HG02938 (cell line): ENCODE results near the gene SDK1.
"Not testable (repeated sequence)": the region's sequence is repeated elsewhere in the genome, so short reads cannot be mapped to it uniquely, and the experiment has no call there.

Source experiments
- ATAC-seq: cut with Tn5 transposase; IDR thresholded peaks from one replicate; pipeline ENCODE4 v1.9.1; 2021; ENCODE audit warnings: mild to moderate bottlenecking, moderate library complexity; ENCODE audit not compliant: unreplicated experiment

The SDK1 gene

DNA sequence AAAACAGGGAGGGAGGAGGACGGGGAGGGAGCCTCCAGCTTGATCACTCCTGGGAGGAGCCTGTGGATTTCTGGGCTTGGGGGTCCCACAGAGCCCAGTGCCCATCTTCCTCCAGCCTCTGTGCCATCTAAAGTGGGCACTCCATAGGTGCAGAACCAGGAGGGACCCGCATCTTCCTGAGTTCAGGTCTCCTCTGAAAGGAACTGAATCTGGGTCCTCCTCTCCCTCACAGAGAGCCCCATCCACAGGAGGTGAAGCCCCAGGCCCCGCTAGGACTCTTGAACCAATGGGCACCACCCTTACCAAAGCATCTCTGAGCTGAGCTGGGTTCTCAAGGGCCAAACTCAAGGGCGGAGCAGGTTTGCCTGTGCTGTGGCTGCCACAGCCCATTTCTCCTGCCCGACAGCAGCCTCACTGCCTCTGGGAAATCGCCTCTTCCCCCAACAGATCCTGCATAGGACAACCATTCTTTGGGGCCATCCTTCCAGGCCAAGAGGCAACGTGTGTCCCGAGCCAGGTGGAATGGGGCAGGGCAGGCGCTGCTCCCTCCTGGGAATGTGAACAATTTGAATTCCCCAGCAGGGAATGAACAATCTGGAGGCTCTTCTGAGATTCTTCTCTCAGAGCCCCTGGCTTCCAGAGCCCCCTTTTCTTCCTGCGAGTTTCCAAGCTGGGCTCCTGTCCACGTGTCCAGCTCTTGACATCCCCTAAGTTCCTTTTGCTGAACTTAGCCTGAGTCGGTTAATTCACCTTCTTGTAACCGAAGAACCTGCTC lies 970.1 kb downstream of the SDK1 start:
- ATAC-seq, result no peak

DNA sequence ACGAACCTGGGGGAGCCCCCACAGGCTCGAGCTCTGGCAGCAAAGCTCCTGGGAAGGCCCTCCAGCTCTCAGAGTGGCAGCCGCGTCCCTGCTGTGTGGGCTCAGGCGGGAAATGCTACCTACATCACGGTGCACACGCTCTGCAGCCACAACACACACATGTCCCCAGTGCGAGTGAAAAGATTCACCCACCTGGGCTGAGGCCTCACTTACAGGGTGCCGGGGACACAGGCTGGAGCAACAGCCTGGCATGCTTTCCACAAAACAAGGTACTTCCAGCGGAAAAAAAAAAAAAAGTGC lies 970.6 kb downstream of the SDK1 start:
- no peak for ATAC-seq

DNA sequence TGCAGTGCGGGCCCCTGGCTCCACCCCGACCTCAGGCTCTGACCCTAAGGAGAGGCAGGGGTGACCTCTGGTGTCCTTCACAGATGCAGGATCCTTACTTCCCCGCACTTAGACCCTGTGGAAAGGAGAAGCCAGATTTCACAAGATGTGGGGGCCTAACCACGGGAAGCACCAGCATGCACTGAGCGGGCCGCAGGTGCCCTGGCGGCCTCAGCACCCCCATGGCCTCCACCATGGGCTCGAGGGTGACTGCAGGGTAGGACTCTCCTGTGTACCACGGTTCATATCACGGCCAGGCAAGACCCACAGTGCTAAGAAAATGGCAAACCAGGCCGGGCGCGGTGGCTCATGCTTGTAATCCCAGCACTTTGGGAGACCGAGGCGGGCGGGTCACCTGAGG lies 971.1 kb downstream of the SDK1 start:
- ATAC-seq, result no peak

DNA sequence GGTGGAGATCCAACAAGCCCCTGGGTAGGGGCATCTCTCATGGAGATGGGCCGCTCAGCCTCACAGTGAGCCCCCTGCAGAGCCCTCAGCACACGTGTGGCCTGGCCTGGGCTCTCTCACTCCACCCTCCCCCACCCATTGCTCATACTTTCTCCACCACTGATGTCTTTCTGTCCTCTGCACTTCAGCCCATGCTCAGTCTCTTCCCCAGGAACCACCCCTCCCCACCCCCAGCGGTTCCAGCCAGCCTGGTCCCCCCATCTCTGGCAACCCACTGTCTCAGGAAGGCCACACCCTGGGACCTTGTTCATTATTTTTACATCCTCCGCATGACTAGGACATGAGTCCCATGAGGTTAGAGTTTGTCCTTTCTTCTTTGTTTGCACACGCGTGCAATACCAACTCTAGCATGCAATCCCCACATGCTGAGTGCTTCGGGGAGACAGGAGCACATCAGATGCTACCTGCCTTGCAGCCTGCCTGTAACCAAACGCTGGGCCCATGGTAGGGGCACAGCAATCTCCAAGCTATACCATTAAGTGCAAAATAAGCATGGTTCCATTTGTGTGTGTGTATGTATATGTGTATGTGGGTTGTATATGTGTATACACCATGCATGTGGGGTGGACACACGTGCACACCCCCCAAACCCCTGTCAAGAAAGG lies 972.6 kb downstream of the SDK1 start:
- ATAC-seq, result no peak

DNA sequence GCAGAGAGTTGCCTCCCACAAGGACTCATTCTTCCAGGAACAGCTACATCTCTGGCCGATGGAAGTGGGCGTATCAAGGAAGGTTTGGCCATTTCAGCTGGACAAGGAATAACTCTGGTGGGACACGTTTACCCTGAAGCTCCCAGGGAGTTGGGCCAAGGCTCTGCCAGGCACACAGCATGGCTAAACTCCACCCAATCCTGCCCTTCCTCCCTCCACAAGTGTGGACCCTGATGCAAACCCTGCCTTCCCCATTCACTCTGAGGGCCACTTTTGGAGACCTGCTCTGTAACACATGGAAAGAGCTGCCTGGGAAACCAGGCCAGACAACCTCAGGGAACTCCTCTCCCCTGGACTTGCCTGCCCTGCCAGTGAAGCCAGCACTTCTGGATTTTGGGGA lies 973.2 kb downstream of the SDK1 start:
- ATAC-seq, result no peak

DNA sequence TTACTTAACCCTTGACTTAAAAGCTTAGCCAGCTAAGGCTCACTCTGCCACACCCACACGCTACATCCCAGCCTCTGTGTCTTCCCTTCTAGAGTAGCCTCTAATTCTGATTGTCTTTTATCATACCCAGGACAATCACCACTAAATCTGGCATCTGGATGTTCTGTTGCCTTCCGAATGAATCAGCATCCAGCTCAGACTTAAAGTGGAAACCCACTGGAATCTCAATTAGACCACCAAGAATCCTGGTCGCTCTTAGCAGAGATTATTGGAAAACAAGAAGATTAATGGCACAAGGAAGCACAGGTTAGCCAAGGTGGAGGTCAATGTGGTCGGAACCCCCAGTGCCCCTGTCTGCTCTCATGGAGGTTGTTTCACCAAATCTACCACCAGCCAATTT lies 976.9 kb downstream of the SDK1 start:
- ATAC-seq, result no peak

DNA sequence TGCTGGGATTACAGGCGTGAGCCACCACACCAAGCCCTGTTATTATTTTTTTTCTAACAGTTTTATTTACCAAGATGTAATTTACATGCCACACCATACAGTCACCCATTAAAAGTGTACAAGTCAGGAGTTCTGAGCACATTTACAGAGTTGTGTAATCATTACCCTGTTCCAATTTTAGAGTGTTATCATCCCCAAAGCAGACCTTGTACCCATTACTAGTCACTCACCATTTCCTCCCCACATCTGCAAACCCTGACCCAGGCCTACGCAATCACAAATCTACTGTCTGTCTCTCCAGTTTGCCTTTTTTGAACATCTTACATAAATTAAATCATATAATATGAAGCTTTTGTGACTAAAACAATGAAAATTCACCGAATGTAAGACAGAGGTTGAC lies 978.2 kb downstream of the SDK1 start:
- ATAC-seq, result no peak

DNA sequence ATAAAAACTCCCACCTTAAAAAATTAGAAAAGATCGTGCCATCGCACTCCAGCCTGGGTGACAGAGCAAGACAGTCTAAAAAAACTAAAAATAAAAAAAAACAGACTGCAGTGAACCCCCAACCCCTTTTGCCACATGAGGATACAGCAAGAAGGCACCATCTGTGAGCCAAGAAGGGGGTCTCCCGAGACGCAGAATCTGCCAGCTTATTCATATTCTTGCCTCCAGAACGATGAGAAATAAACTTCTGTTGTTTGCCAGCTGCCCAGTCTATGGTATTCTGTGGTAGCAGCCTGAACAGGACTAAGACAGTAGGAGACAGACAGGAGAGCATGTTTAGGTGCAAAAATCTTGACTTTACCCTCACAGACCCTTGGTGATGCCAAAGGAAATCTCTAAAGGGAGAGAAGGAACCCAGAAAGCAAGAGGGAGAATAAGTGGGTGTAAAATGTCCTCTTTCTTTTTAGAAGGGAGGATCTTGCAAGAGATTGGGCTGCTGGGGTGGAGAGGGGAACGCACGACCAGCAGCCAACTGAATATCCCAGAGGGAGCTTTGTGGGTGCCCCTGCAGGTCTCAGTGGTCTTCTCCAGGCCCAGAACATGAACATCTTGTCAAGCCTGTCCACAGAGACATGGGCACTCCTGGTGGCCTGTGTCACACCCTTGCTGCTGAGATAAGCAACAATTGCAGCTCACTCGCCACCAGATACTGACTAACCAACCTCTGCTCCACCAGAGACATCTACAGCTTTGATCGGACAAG lies 980.4 kb downstream of the SDK1 start:
- no peak for ATAC-seq

DNA sequence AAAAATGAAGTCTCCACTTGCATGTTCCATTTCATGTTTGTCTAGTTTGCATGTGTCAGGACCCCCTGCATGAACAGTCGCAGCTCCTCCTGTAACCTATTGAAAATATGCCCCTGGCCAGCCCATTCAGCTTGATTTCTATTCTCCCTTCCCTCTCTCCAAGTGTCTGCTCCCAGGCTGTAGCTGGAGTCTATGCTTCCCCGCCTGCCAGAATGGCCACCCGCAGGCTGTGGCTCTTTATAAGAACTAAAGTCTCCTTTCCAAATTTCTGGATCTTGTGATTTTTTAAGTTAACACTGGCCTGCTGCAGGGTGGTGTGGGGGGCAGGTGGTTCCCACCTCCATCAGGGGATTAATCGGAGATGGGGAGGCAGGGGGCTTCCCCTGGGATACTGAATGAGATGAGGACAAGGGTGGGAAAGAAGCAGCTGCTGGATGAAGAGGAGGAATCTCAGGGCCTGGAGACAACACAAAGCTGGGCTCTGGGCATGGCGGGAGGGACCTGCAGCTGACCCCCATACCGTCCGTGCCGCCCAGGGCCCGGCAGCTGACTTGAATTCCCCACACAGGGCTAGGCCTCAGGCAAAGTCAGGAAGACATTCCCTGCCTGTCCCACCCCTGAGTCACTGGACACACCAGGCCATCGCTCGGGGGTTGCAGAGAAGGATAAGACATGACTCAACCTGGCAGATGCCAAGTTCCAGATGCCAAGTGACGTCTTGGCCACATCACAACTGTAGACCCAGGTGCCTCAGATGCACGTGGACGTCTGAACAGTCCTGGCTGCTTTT lies 981.6 kb downstream of the SDK1 start:
- no peak for ATAC-seq

DNA sequence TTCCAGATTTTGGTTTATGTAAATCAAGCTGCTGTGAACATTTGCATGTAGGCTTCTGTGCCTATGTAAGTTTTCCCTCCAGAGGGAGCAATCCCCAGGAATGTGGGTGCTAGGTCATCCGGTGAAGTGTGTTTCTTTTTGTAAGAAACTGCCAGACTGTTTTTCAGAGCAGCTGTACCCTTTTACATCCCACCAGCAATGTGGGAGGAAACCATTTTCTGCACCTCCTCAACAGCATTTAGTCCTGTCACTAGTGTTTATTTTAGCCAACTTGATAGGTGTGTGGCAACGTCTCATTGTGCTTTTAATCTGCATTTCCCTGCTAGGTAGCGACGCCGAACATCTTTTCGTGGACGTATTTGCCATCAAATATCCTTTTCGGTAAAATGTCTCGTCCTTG lies 985.3 kb downstream of the SDK1 start:
- ATAC-seq, result no peak

DNA sequence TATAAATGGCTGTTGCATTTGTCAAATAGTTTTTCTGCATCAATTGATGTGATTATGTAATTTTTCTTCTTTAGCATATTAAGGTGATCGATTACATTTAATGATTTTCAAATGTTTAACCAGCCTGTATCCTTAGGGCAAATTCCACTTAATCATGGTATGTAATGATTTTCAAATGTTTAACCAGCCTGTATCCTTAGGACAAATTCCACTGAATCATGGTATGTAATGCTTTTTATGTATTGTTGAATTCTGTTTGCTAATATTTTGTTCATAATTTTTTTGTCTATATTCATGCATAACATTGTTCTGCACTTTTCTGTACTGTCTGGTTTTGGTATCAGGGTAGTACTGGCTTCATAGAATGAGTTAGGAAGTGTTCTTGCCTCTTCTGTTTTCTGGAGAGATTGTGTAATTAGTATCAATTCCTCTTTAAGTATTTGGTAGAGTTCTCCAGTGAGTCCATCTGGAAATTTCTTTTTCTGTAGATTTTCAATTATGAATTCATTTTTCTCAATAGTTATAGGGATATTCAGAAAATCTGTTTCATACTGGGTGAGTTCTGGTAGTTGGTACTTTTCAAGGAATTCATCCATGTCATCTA lies 987.8 kb downstream of the SDK1 start:
- ATAC-seq, result no peak

DNA sequence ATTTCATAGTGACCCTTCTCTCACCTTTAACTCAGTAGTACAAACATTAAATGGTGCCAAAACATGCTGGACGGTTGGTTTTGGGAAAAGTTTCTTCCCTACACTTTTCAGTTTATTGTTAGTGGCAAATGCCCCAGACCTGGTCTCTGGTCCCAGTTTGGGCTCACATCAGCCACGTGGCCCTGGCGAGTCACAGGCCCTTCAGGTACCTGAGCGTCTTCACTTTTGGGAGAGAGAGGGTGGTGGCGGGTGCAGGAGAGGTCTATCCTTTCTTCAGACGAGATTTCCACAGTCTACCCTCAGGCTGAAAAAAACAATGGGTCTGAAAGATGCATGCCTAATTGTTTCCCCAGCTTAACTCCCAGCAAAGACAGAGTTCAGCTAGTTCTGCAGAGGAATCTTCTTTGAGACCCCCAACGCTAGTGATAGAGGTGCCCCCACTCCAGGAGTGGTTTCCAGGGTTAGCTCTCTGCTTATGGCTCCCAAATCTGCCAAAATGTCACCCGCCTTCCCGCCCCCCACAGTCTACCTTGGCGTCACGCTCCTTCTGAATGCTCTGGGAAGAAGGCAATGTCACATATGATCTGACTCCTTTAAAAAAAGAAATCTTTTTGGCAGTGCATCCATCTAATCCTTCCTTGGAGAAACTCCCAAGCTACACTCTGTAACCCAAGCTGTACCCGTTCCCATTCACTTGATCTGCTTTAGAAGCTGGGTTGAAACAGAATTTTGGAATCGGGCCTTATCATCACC lies 996.3 kb downstream of the SDK1 start:
- ATAC-seq, result no peak

DNA sequence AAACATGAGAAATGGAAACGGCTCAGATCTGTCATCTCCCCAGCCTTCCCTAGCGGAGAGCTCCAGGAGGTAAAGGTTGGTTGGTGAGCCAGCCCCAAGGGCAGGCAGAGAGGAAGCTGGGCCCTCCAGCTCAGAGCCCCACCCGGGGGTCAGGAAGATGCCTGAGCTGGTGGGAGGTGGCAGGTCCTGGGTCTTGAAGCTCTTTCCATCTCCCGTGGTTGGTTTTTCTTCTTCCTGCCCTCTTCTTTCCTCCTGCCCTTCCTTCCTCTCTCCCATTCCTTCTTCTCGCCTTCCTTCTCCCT lies 996.8 kb downstream of the SDK1 start:
- no peak for ATAC-seq

DNA sequence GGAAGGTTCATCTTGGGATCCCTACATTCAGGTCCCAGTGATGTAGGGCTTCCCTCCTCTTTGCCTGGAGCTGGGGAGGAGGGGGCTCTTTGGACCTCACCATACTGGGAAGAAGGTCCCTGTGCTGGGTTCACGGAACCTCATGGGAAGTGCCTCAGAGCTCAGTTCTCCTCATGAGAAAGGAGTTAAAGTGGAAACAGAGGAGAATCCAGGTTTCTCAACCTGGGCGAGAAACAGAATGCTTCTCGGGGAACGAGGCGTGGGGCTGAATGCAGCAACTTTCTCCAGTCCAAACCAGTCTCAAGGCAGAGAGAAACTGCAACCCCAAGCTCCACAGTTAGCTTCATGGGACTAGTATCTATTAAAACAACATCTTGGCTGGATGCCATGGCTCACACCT lies 998.4 kb downstream of the SDK1 start:
- ATAC-seq, result no peak

DNA sequence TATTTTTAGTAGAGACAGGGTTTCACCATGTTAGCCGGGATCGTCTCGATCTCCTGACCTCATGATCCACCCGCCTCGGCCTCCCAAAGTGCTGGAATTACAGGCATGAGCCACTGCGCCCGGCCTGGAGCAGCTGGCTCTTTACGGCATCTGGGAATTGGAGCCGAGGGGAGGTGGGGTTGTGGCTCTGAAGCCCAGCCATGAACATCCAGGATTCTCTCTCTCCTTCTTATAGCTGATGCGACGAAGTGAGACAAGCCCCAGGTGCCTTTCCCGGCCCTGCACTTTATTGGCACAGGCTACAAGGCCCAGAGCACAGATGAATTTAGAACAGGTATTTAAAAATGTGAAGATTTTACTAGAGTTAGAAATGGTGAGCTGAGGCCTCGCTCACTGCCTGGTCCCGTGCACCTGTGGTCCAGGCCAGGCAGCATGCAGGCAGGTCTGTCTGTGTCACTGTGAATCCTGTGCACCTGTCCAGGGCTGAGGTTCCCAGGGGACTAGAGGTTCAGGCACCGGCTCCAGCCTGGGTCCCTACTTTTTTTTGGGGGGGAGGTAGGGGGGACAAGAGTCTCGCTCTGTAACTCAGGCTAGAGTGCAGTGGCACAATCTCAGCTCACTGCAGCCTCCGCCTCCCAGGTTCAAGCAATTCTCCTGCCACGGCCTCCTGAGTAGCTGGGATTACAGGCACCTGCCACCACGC lies 1001.3 kb downstream of the SDK1 start:
- no peak for ATAC-seq

DNA sequence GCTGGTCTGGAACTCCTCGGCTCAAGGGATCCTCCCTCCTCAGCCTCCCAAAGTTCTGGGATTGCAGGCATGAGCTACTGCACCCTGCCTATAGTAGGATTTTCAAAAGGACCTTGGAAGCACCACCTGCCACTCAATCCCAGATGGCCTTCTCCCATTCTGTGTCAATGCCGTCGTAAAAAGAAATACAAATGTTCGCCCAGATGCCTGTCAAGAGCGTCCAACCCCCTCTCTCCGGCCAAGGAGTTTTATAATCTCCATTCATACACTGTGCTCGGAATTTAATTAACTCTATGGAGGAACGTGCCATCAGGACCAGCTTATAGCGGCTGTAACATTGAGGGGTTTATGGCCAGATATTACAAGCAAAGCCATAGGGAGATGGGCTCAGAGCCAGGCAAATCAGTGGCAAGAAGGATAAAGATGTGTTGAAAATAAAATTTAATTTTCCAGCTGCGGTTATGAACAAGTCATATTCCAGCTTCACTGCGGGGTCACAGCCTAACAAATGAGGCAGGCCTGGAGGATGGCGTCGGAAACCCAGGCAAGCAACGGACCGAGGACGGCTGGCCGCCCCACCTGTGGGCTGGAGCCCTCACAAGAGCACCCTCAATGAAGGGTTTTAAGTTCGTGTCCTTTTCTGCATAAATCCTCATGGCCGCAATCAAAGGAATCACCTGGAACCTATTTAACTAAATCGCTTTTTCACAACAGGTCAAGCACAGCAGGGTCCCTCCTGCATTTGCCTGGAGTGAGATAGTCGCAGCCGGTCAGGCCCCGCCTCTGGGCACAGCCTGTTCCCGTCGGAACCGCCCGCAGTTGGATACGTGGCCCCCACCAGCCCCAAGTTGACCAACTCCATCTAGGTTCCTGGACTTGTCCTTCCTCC lies 1006.5 kb downstream of the SDK1 start:
- no peak for ATAC-seq

DNA sequence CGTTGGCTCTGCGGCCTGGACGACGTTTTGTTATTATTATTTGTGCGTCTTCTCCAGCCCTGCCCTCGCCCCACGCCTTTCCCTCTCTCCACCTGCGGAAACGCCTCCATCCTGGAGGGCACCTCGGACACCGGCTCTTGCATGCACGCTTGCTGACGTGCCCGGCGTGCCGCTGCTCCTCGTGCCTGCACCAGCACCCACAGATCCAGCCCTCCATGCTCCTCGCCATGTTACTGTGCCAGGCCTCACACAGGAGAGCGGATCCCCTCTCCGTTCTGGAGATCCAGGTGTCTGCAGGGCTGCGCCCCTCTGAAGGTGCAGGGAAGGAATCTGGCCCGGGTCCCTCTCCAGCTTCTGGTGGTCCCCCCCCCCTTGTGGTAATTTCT lies 1007.1 kb downstream of the SDK1 start:
- no peak for ATAC-seq

DNA sequence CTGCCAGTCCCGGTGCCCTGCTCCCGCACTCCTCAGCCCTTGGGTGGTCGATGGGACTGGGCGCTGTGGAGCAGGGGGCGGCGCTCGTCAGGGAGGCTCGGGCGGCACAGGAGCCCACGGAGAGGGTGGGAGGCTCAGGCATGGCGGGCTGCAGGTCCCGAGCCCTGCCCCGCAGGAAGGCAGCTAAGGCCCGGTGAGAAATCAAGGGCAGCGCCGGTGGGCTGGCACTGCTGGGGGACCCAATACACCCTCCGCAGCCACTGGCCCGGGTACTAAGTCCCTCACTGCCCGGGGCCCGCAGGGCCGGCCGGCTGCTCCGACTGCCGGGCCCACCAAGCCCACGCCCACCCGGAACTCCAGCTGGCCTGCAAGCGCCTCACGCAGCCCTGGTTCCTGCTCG lies 1012.9 kb downstream of the SDK1 start:
- not testable (repeated sequence) for ATAC-seq

DNA sequence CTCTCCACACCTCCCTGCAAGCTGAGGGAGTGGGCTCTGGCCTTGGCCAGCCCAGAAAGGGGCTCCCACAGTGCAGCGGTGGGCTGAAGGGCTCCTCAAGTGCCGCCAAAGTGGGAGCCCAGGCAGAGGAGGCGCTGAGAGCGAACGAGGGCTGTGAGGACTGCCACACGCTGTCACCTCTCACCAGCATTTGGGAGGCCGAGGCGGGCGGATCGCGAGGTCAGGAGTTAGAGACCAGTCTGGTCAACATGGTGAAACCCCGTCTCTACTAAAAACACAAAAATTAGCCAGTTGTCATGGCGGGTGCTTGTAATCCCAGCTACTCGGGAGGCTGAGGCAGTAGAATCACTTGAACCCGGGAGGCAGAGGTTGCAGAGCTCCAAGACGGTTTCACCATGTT lies 1013.3 kb downstream of the SDK1 start:
- not testable (repeated sequence) for ATAC-seq
